ENCODE measurements around the gene TBC1D2. TPM values are rescaled to one million over a fixed set of nuclear protein-coding genes. Genes with fewer than 3 reads are reported as not detected.

TBC1D2 gene
- total RNA-seq, 2 donors from 2014 or later, result 3.3 to 4.7 TPM

GRCh38 chr9:98149422-98149821, 106.0 kb downstream of the TBC1D2 start:
- no peaks in the 10 kb centered on the region for H3K36me3 ChIP-seq (replicated peaks in 1 of 2; ENCODE audit: insufficient read depth in 1 of 2, low read depth in 2 of 2)
- no peak overlapping the region for H3K27ac ChIP-seq
- no peaks in the 10 kb centered on the region for H3K27me3 ChIP-seq
- ATAC-seq (no peak), DNase-seq (no peak)
- H3K4me1 ChIP-seq, result peaks cover 14% of the 10 kb centered on the region
- H3K4me3 ChIP-seq, result no peak overlapping the region
- no peak for TF ChIP-seq CTCF (IDR thresholded peaks at IDR 0.05)
- no peak for TF ChIP-seq POLR2A (IDR thresholded peaks at IDR 0.05)
- intact Hi-C loops (cut with DNase I), result no loop called here
- no peaks in the 10 kb centered on the region for H3K9me3 ChIP-seq
- 31 to 72% methylated on average over 2 to 3 of the region's 3 CpGs for WGBS, 2 donors

Small RNA genes within 50 kb of the gene (microRNA-seq; reads per million reads assigned to microRNA genes)
- 0 reads per million in 2 donors for gene MIR6854 (ENCODE audit: borderline number of aligned reads in 2 of 2, borderline replicate concordance in 2 of 2)

Small RNA genes within 50 kb of the gene (small RNA-seq; reads per million reads assigned to genes)
- not detected for gene MIR6854

Other genes with a start within 250 kb of the TBC1D2 start
- gene NANS, start 198.9 kb downstream of the TBC1D2 start, total RNA-seq, result 10 to 100 TPM; 31.4 to 45.2 TPM
- 1 to 10 TPM; 2.1 to 4.9 TPM for gene TRIM14, start 136.4 kb downstream of the TBC1D2 start, total RNA-seq
- 1 to 10 TPM in 1 of 2 donors, under 1 TPM in 1; 0.66 to 1.3 TPM for gene CORO2A, start 63.0 kb downstream of the TBC1D2 start, total RNA-seq

All from body of pancreas (tissue), 4 donors.